Measurements from ENCODE around the gene MTUS2.

Gene MTUS2

GRCh38 chr13:29434217-29434945, 614.2 kb downstream of the MTUS2 start:
- Histone ChIP-seq H3K4me3 (ENCODE audit: low read length) (peak overlapping the region; percentile 37), H3K27ac (ENCODE audit: low read depth, low read length) (peak overlapping the region; percentile 34), H3K9ac (ENCODE audit: low read length) (no peak overlapping the region), H3K36me3 (ENCODE audit: control insufficient read depth, insufficient read depth, low read length) (no peaks in the 10 kb centered on the region), H3K27me3 (ENCODE audit: control insufficient read depth, insufficient read depth, low read length) (no peaks in the 10 kb centered on the region), H3K4me1 (ENCODE audit: control insufficient read depth, insufficient read depth, low read length) (peaks cover 38% of the 10 kb centered on the region)

- Histone ChIP-seq H3K27me3 (ENCODE audit: control insufficient read depth, insufficient read depth, low read length) (no peaks in the 10 kb centered on the region), H3K27ac (ENCODE audit: low read depth, low read length) (peak overlapping the region; percentile 79), H3K4me1 (ENCODE audit: control insufficient read depth, insufficient read depth, low read length) (peaks cover 38% of the 10 kb centered on the region), H3K4me3 (ENCODE audit: low read length) (peak overlapping the region; percentile 16), H3K36me3 (ENCODE audit: control insufficient read depth, insufficient read depth, low read length) (no peaks in the 10 kb centered on the region), H3K9ac (ENCODE audit: low read length) (no peak overlapping the region)
Measured at GRCh38 chr13:29435125-29435911, 615.2 kb downstream of the MTUS2 start.

DNA sequence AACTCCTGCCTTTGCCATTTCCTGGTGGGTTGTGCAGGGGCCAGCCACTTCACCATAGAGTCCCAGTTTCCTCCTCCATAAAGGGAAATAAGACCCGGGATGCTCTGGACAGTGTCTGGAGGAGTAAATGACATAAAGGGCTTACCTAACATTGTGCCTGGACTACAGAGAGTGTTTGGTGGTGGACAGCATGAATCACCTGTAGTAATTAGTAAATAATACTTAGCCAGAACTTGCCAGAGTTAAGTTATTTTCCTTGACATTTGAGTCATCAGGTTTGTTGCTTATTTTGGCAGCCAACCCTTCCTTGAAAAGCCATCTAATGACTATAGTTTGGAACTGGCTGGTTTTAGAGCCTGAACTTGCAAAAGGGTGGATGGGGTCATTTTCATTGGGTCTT, 616.2 kb downstream of the MTUS2 start:
- H3K4me3 ChIP-seq (ENCODE audit: low read length), result no peak overlapping the region
- H3K27me3 ChIP-seq (ENCODE audit: control insufficient read depth, insufficient read depth, low read length), result no peaks in the 10 kb centered on the region
- H3K4me1 ChIP-seq (ENCODE audit: control insufficient read depth, insufficient read depth, low read length), result peaks cover 38% of the 10 kb centered on the region
- H3K36me3 ChIP-seq (ENCODE audit: control insufficient read depth, insufficient read depth, low read length), result no peaks in the 10 kb centered on the region
- peak overlapping the region; percentile 79 for H3K27ac ChIP-seq (ENCODE audit: low read depth, low read length)
- no peak overlapping the region for H3K9ac ChIP-seq (ENCODE audit: low read length)

DNA sequence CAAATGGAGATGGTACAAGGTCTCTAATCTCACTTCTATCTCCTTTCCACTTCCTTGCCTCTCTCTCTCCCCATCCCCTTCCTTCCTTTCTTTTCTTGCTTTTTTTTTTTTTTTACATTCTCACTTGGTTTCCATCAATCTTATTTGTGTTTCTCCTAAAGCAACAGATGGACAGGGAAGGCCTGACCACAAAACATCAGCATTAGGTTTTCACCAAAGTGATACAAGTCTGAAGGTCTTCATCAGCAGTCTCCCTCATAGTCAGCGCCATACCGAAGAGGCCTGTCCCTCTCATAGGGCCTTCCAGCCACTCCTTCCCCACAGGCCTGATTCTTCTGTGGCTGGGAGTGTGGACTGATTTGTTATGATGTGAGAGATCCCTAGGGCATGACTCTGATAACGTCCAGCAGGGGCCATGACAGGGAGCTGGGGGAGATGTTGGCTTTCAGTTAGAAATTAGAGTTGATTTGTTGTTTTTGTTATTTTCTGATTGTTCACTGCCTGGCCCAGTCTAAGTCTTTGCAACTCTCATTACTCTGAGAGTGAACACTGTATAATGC, 616.7 kb downstream of the MTUS2 start:
- no peaks in the 10 kb centered on the region for H3K36me3 ChIP-seq (ENCODE audit: control insufficient read depth, insufficient read depth, low read length)
- peak overlapping the region; percentile 15 for H3K27ac ChIP-seq (ENCODE audit: low read depth, low read length)
- no peak overlapping the region for H3K4me3 ChIP-seq (ENCODE audit: low read length)
- no peak overlapping the region for H3K9ac ChIP-seq (ENCODE audit: low read length)
- no peaks in the 10 kb centered on the region for H3K27me3 ChIP-seq (ENCODE audit: control insufficient read depth, insufficient read depth, low read length)
- H3K4me1 ChIP-seq (ENCODE audit: control insufficient read depth, insufficient read depth, low read length), result peaks cover 38% of the 10 kb centered on the region

DNA sequence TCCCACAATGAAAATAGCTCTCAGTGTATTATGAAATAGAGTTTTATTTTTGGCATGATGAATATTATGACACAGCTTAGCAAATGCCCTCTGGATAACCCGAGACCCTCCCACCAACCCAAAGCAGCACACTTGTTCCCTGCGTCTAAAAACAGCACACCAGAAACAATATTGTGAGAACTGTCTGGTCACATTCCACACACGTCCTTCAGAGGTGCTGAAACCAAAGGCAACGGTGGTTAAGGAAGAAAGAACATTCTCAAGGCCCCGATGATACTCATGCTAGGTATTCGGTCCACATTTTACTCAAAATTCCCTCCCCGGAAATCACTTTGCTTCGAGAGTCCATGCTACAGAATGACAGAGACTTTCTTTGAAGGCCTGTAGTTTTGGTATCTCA, 618.6 kb downstream of the MTUS2 start:
- H3K36me3 ChIP-seq (ENCODE audit: control insufficient read depth, insufficient read depth, low read length), result no peaks in the 10 kb centered on the region
- no peak overlapping the region for H3K9ac ChIP-seq (ENCODE audit: low read length)
- H3K4me1 ChIP-seq (ENCODE audit: control insufficient read depth, insufficient read depth, low read length), result peaks cover 28% of the 10 kb centered on the region
- no peaks in the 10 kb centered on the region for H3K27me3 ChIP-seq (ENCODE audit: control insufficient read depth, insufficient read depth, low read length)
- no peak overlapping the region for H3K4me3 ChIP-seq (ENCODE audit: low read length)
- H3K27ac ChIP-seq (ENCODE audit: low read depth, low read length), result no peak overlapping the region

GRCh38 chr13:29439601-29440388, 619.7 kb downstream of the MTUS2 start:
- no peak overlapping the region for H3K27ac ChIP-seq (ENCODE audit: low read depth, low read length)
- no peaks in the 10 kb centered on the region for H3K27me3 ChIP-seq (ENCODE audit: control insufficient read depth, insufficient read depth, low read length)
- H3K4me3 ChIP-seq (ENCODE audit: low read length), result no peak overlapping the region
- H3K36me3 ChIP-seq (ENCODE audit: control insufficient read depth, insufficient read depth, low read length), result no peaks in the 10 kb centered on the region
- H3K4me1 ChIP-seq (ENCODE audit: control insufficient read depth, insufficient read depth, low read length), result peaks cover 20% of the 10 kb centered on the region
- H3K9ac ChIP-seq (ENCODE audit: low read length), result no peak overlapping the region

DNA sequence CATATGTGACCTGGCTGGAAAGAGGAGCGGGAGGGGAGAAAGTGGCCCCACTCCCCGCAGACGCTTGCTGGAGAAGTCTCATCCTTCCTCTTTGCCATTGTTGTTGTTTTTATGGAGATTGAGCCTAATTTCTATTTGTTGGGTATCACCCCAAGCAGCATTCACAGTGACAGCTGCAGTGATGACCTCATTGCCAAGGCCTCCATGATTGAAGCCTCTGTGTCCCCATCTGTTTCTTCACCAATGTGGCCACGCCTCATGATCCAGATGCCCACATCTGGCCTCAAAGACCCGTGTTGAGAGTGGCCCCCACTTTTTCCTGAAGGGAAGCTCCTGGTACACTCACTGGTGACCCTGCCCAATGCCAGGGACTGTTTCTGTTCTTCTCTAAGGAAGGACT, 621.2 kb downstream of the MTUS2 start:
- Histone ChIP-seq H3K4me1 (ENCODE audit: control insufficient read depth, insufficient read depth, low read length) (peaks cover 7% of the 10 kb centered on the region), H3K27me3 (ENCODE audit: control insufficient read depth, insufficient read depth, low read length) (no peaks in the 10 kb centered on the region), H3K9ac (ENCODE audit: low read length) (no peak overlapping the region), H3K27ac (ENCODE audit: low read depth, low read length) (no peak overlapping the region), H3K4me3 (ENCODE audit: low read length) (no peak overlapping the region), H3K36me3 (ENCODE audit: control insufficient read depth, insufficient read depth, low read length) (no peaks in the 10 kb centered on the region)

DNA sequence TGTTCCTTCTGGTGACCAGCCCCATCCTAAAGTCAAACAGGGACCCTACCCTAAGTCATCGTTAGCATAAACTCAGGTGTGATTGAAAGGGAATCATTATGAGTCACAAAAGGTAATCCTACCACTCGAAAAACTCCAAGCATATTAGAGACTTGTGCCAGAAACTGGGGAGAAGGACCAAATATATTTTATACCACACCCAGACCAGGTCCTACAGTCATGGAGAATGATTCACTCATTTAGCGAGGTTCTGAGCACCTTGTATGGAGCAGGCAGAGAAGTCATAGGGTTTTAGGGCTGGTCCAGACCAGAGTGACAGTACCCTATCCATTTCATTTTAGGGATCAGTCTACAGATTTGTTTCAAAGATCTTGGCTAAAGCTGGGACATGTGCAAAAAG, 625.9 kb downstream of the MTUS2 start:
- no peaks in the 10 kb centered on the region for H3K27me3 ChIP-seq (ENCODE audit: control insufficient read depth, insufficient read depth, low read length)
- no peak overlapping the region for H3K27ac ChIP-seq (ENCODE audit: low read depth, low read length)
- no peak overlapping the region for H3K4me3 ChIP-seq (ENCODE audit: low read length)
- H3K36me3 ChIP-seq (ENCODE audit: control insufficient read depth, insufficient read depth, low read length), result no peaks in the 10 kb centered on the region
- no peak overlapping the region for H3K9ac ChIP-seq (ENCODE audit: low read length)
- H3K4me1 ChIP-seq (ENCODE audit: control insufficient read depth, insufficient read depth, low read length), result no peaks in the 10 kb centered on the region

GRCh38 chr13:29448174-29448573, 628.0 kb downstream of the MTUS2 start:
- H3K9ac ChIP-seq (ENCODE audit: low read length), result no peak overlapping the region
- no peaks in the 10 kb centered on the region for H3K36me3 ChIP-seq (ENCODE audit: control insufficient read depth, insufficient read depth, low read length)
- H3K27ac ChIP-seq (ENCODE audit: low read depth, low read length), result no peak overlapping the region
- H3K4me3 ChIP-seq (ENCODE audit: low read length), result no peak overlapping the region
- no peaks in the 10 kb centered on the region for H3K27me3 ChIP-seq (ENCODE audit: control insufficient read depth, insufficient read depth, low read length)
- peaks cover 3% of the 10 kb centered on the region for H3K4me1 ChIP-seq (ENCODE audit: control insufficient read depth, insufficient read depth, low read length)

GRCh38 chr13:29449726-29450125, 629.6 kb downstream of the MTUS2 start:
- Histone ChIP-seq H3K4me1 (ENCODE audit: control insufficient read depth, insufficient read depth, low read length) (peaks cover 7% of the 10 kb centered on the region), H3K9ac (ENCODE audit: low read length) (no peak overlapping the region), H3K27me3 (ENCODE audit: control insufficient read depth, insufficient read depth, low read length) (no peaks in the 10 kb centered on the region), H3K4me3 (ENCODE audit: low read length) (no peak overlapping the region), H3K27ac (ENCODE audit: low read depth, low read length) (no peak overlapping the region), H3K36me3 (ENCODE audit: control insufficient read depth, insufficient read depth, low read length) (no peaks in the 10 kb centered on the region)

GRCh38 chr13:29451976-29452375, 631.8 kb downstream of the MTUS2 start:
- Histone ChIP-seq H3K36me3 (ENCODE audit: control insufficient read depth, insufficient read depth, low read length) (no peaks in the 10 kb centered on the region), H3K4me1 (ENCODE audit: control insufficient read depth, insufficient read depth, low read length) (peaks cover 7% of the 10 kb centered on the region), H3K27me3 (ENCODE audit: control insufficient read depth, insufficient read depth, low read length) (peaks cover 2% of the 10 kb centered on the region), H3K9ac (ENCODE audit: low read length) (no peak overlapping the region), H3K4me3 (ENCODE audit: low read length) (no peak overlapping the region), H3K27ac (ENCODE audit: low read depth, low read length) (no peak overlapping the region)
